HL-60 (cell line): ENCODE measurements around the gene DLL3.
"Not testable (repeated sequence)": the region's sequence is repeated elsewhere in the genome, so short reads cannot be mapped to it uniquely, and the experiment has no call there.

Experiments used
- CTCF ChIP-seq: IDR thresholded peaks from one replicate; pipeline ENCODE4 v1.5.1; 2011; ENCODE audit warnings: low read length, control low read depth, inconsistent platforms; ENCODE audit not compliant: insufficient read depth
- GABPA ChIP-seq: IDR thresholded peaks from 2 replicates; pipeline ENCODE4 v1.6.1; 2012; ENCODE audit warnings: low read depth
- POLR2AphosphoS5 ChIP-seq: IDR thresholded peaks from 2 replicates; pipeline ENCODE4 v1.6.1; 2012; ENCODE audit warnings: low read depth
- SPI1 ChIP-seq: IDR thresholded peaks from 2 replicates; pipeline ENCODE4 v1.6.1; 2012; ENCODE audit warnings: low read depth, mild to moderate bottlenecking, borderline replicate concordance
- TF ChIP-seq, protein P1 (sequence below): IDR thresholded peaks from 2 replicates; pipeline ENCODE4 v1.6.1; 2012; ENCODE audit warnings: low read depth; ENCODE audit not compliant: insufficient replicate concordance

DNA sequence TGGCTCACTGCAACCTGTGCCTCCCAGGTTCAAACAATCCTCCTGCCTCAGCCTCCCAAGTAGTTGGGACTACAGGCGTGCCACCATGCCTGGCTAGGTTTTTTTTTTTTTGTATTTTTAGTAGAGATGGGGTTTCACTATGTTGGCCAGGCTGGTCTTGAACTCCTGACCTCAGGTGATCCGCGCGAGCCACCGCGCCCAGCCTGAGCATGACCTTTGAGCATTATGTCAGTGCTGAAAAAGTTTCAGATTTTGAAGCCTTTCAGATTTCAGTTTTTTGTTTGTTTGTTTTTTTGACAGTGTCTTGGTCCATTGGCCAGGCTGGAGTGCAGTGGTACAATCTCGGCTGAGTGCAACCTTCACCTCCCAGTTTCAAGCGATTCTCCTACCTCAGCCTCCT lies 47.5 kb upstream of the DLL3 start:
- not testable (repeated sequence) for TF ChIP-seq CTCF, POLR2AphosphoS5, GABPA, SPI1
- TF ChIP-seq, protein P1, sequence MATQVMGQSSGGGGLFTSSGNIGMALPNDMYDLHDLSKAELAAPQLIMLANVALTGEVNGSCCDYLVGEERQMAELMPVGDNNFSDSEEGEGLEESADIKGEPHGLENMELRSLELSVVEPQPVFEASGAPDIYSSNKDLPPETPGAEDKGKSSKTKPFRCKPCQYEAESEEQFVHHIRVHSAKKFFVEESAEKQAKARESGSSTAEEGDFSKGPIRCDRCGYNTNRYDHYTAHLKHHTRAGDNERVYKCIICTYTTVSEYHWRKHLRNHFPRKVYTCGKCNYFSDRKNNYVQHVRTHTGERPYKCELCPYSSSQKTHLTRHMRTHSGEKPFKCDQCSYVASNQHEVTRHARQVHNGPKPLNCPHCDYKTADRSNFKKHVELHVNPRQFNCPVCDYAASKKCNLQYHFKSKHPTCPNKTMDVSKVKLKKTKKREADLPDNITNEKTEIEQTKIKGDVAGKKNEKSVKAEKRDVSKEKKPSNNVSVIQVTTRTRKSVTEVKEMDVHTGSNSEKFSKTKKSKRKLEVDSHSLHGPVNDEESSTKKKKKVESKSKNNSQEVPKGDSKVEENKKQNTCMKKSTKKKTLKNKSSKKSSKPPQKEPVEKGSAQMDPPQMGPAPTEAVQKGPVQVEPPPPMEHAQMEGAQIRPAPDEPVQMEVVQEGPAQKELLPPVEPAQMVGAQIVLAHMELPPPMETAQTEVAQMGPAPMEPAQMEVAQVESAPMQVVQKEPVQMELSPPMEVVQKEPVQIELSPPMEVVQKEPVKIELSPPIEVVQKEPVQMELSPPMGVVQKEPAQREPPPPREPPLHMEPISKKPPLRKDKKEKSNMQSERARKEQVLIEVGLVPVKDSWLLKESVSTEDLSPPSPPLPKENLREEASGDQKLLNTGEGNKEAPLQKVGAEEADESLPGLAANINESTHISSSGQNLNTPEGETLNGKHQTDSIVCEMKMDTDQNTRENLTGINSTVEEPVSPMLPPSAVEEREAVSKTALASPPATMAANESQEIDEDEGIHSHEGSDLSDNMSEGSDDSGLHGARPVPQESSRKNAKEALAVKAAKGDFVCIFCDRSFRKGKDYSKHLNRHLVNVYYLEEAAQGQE, result not testable (repeated sequence)
